Karpas-422 (cell line): Measurements from ENCODE around the gene RRAS2. TPM values are rescaled to one million over a fixed set of nuclear protein-coding genes. Genes with fewer than 3 reads are reported as not detected.

ENCODE experiments used
- DNase-seq: peaks from one replicate; pipeline ENCODE4 v3.0.0-alpha.2; 2015
- H2AFZ ChIP-seq: fragments of 200-600 bp; sonication (generic); 2 replicates; pipeline ENCODE4 v1.6.1; 2014; ENCODE audit warnings: antibody characterized with exemption, low read length, mixed read lengths
- H3K27ac ChIP-seq: fragments of 200-600 bp; sonication (generic); 2 replicates; pipeline ENCODE4 v1.5.1; 2014; ENCODE audit warnings: mild to moderate bottlenecking, low read length, moderate library complexity
- H3K27me3 ChIP-seq: fragments of 200-600 bp; sonication (generic); 2 replicates; pipeline ENCODE4 v1.6.1; 2014; ENCODE audit warnings: low read length, mixed read lengths
- H3K36me3 ChIP-seq: fragments of 200-600 bp; sonication (generic); 2 replicates; pipeline ENCODE4 v1.6.1; 2014; ENCODE audit warnings: low read length, mixed read lengths; ENCODE audit not compliant: insufficient read depth
- H3K4me1 ChIP-seq: fragments of 200-600 bp; sonication (generic); 2 replicates; pipeline ENCODE4 v1.6.1; 2014; ENCODE audit warnings: mild to moderate bottlenecking, low read length, mixed read lengths
- H3K4me2 ChIP-seq: fragments of 200-600 bp; sonication (generic); 2 replicates; pipeline ENCODE4 v1.6.1; 2014; ENCODE audit warnings: low read length, low read depth, mild to moderate bottlenecking; ENCODE audit not compliant: poor library complexity, severe bottlenecking
- H3K4me3 ChIP-seq: fragments of 200-600 bp; sonication (generic); 2 replicates; pipeline ENCODE4 v1.5.1; 2014; ENCODE audit warnings: mild to moderate bottlenecking, antibody characterized with exemption, low read length, mixed read lengths
- H3K79me2 ChIP-seq: fragments of 200-600 bp; sonication (generic); 2 replicates; pipeline ENCODE4 v1.6.1; 2014; ENCODE audit warnings: mild to moderate bottlenecking, low read length, mixed read lengths
- H3K9ac ChIP-seq: fragments of 200-600 bp; sonication (generic); 2 replicates; pipeline ENCODE4 v1.6.0; 2014; ENCODE audit warnings: low read length
- H3K9me2 ChIP-seq: fragments of 200-600 bp; sonication (generic), shearing (Covaris generic); replicated peaks from 2 replicates; pipeline ENCODE4 v1.6.0; 2014; ENCODE audit warnings: mild to moderate bottlenecking, low read length, moderate library complexity; ENCODE audit not compliant: insufficient read depth
- H3K9me3 ChIP-seq: fragments of 300-700, 200-600 bp; sonication (generic); 2 replicates; pipeline ENCODE4 v1.6.1; 2014; ENCODE audit warnings: low read length, mixed read lengths
- H4K20me1 ChIP-seq: fragments of 200-600 bp; sonication (generic); 2 replicates; pipeline ENCODE4 v1.6.1; 2014; ENCODE audit warnings: mild to moderate bottlenecking, antibody characterized with exemption, low read length, low read depth; ENCODE audit not compliant: insufficient read depth
- total RNA-seq: library from RNA; depleted of rRNA; stranded (reverse); fragments of >200 nt; shearing (Covaris generic); gene quantifications from 2 replicates; pipeline ENCODE4 v1.2.3, GENCODE V29; 2014; ENCODE audit warnings: low replicate concordance; rRNA removed

Gene RRAS2
- total RNA-seq, 1 experiment from 2014 or later: 2.5 TPM

GRCh38 chr11:14229472-14229871 lies 129.5 kb downstream of the RRAS2 start:
- Histone ChIP-seq H4K20me1 (no peaks in the 10 kb centered on the region), H3K79me2 (no peaks in the 10 kb centered on the region), H3K4me1 (no peaks in the 10 kb centered on the region), H3K4me3 (no peak overlapping the region), H3K9me3 (no peaks in the 10 kb centered on the region), H3K4me2 (no peak overlapping the region), H3K9me2 (no peaks in the 10 kb centered on the region), H3K27ac (no peak overlapping the region), H2AFZ (no peak overlapping the region), H3K27me3 (no peaks in the 10 kb centered on the region), H3K36me3 (no peaks in the 10 kb centered on the region), H3K9ac (no peak overlapping the region)
- no peak for DNase-seq

- Histone ChIP-seq H3K79me2 (no peaks in the 10 kb centered on the region), H3K27me3 (no peaks in the 10 kb centered on the region)
Observed at GRCh38 chr11:14228356-14228755, 130.6 kb downstream of the RRAS2 start.

More at GRCh38 chr11:14228356-14228755, 130.6 kb downstream of the RRAS2 start:
- Histone ChIP-seq H3K4me3 (no peak overlapping the region), H2AFZ (no peak overlapping the region), H3K4me1 (no peaks in the 10 kb centered on the region), H3K9me2 (no peaks in the 10 kb centered on the region), H3K9me3 (no peaks in the 10 kb centered on the region), H4K20me1 (no peaks in the 10 kb centered on the region), H3K9ac (no peak overlapping the region), H3K4me2 (no peak overlapping the region), H3K27ac (no peak overlapping the region), H3K36me3 (no peaks in the 10 kb centered on the region)
- DNase-seq: no peak

Other genes starting within 250 kb of the RRAS2 start
- 68.2 and 120 TPM in 2 replicates for gene COPB1, start 140.6 kb upstream of the RRAS2 start, total RNA-seq
- 98.7 and 217 TPM in 2 replicates for gene PSMA1, start 161.2 kb upstream of the RRAS2 start, total RNA-seq